Measurements from ENCODE around the gene MED29.

MED29 gene

GRCh38 chr19:39424934-39425333 is 33.8 kb downstream of the MED29 start:
- TF ChIP-seq CTCF (IDR thresholded peaks at IDR 0.05; ENCODE audit: control insufficient read depth, extremely low read depth, insufficient read depth): no peak
- DNase-seq (ENCODE audit: low read depth): no peak
- H3K4me3 ChIP-seq (ENCODE audit: low read depth, low read length): no peak overlapping the region

DNA sequence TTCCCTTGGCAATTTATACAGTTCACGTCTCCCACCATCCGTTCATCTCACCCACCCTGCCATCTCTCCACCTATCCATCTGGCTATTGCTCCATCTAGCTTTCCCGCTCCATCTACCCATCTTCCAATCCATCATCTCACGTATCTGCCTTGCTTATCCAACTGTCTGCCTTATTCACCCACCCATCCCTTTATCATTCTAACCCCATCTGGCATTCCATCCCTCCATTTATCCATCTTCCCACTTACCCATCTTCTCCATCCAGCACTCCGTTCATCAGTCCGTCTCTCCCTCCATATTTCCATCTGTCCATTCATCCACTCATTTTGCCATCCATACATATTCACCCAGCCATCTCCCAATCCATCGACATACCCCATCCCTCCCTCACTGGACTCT is 34.6 kb downstream of the MED29 start:
- TF ChIP-seq CTCF (IDR thresholded peaks at IDR 0.05; ENCODE audit: control insufficient read depth, extremely low read depth, insufficient read depth): no peak
- no peak for DNase-seq (ENCODE audit: low read depth)
- no peak overlapping the region for H3K4me3 ChIP-seq (ENCODE audit: low read depth, low read length)

DNA sequence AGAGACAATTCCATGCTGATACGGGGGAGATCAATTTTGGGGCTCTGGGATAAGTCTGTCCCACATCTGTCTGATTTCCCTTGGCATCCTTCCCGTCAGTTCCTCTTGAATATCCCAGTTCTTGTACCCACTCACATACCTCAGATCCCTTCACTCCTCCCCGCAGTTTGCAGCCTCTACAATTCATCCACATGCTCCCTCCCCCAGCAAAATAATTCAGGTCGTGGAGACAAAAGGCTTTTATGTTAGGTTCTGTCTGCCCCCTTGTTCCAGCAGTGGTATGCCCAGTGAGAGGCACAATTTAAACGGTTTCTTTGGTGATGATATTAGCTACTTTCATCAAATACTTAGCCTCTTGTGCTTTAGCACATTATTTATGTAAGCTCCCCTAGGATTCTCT is 35.0 kb downstream of the MED29 start:
- no peak for DNase-seq (ENCODE audit: low read depth)
- H3K4me3 ChIP-seq (ENCODE audit: low read depth, low read length): no peak overlapping the region
- no peak for TF ChIP-seq CTCF (IDR thresholded peaks at IDR 0.05; ENCODE audit: control insufficient read depth, extremely low read depth, insufficient read depth)

GRCh38 chr19:39427707-39428106 is 36.5 kb downstream of the MED29 start:
- no peak overlapping the region for H3K4me3 ChIP-seq (ENCODE audit: low read depth, low read length)
- no peak for TF ChIP-seq CTCF (IDR thresholded peaks at IDR 0.05; ENCODE audit: control insufficient read depth, extremely low read depth, insufficient read depth)
- no peak for DNase-seq (ENCODE audit: low read depth)

GRCh38 chr19:39428283-39429112 is 37.3 kb downstream of the MED29 start:
- no peak for TF ChIP-seq CTCF (IDR thresholded peaks at IDR 0.05; ENCODE audit: control insufficient read depth, extremely low read depth, insufficient read depth)
- DNase-seq (ENCODE audit: low read depth): no peak
- H3K4me3 ChIP-seq (ENCODE audit: low read depth, low read length): no peak overlapping the region

DNA sequence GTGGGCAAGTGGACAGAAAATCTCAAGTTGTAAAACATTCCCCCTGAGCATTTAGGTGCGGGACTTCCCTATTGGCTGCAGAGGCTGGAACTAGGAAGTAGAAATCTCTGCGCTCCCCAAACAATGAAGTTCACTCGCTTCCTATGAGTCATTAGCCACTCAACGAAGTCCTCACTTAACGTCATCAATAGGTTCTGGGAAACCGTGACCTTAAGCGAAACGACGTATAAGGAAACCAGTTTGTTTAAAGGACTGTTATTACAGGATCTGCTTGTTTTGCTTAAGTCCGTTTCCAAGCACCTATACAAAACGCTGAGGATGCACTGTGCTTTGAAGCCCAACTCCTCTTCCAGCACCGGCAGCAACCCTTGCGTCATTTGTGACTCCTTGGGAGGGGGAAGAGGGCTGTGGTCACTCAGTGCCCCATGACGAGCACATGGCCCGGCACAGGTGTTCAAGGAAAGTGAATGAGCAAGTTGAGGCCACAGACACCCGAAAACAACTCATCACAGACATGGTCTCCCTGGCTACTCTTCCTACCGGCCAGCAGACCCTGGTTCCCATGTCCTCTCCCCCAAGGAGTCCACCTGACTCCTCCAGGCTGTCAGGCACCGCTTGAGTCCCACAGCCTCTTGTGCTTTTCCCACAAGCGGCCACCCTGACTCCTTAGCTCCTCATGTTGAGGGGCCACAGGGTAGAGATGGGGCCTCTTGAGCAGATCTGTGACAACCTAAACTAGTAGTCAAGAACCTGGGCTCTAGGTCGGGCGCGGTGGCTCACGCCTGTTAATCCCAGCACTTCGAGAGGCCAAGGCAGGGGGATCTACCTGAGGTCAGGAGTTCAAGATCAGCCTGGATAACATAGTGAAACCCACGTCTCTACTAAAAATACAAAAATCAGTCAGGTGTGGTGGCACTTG is 39.8 kb downstream of the MED29 start:
- DNase-seq (ENCODE audit: low read depth): peak; percentile 99
- H3K4me3 ChIP-seq (ENCODE audit: low read depth, low read length): 0 out of 2 replicates have a peak overlapping the region, but pooled peaks have one; percentile 3
- no peak for TF ChIP-seq CTCF (IDR thresholded peaks at IDR 0.05; ENCODE audit: control insufficient read depth, extremely low read depth, insufficient read depth)

Measured in LNCaP clone FGC (cell line).